ENCODE data around the gene FAXC. TPM values are rescaled to one million over a fixed set of nuclear protein-coding genes. Genes with fewer than 3 reads are reported as not detected.

Gene FAXC
- total and polyA plus RNA-seq, 8 donors, result 0.60 to 6.3 (median 2.4) TPM

DNA sequence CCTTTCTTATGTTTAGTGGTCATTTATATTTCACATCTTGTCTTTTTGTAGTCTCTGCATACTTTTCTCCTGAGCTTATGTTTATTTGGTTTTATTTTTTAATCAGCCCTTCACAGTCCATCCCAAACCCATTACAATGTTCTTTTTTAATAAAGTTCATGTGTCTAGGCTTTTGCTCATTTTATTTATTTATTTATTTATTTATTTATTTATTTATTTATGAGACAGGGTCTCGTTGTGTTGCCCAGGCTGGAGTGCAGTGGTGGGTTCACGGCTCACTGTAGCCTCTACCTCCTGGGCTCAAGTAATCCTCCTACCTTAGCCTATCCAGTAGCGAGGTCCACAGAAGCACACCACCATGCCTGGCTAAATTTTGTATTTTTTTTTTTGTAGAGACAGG is 41.4 kb upstream of the FAXC start:
- DNase-seq (no peak), ATAC-seq (no peak), FAIRE-seq (no peak)
- H3K27me3 ChIP-seq, result no peaks in the 10 kb centered on the region
- WGBS, 2 donors, result 78 to 88% methylated on average over 3 of the region's 3 CpGs
- intact Hi-C loops (cut with DNase I), result no loop called here
- H3K36me3 ChIP-seq, result no peaks in the 10 kb centered on the region
- no peaks in the 10 kb centered on the region for H3K9me3 ChIP-seq
- TF ChIP-seq, protein P1, sequence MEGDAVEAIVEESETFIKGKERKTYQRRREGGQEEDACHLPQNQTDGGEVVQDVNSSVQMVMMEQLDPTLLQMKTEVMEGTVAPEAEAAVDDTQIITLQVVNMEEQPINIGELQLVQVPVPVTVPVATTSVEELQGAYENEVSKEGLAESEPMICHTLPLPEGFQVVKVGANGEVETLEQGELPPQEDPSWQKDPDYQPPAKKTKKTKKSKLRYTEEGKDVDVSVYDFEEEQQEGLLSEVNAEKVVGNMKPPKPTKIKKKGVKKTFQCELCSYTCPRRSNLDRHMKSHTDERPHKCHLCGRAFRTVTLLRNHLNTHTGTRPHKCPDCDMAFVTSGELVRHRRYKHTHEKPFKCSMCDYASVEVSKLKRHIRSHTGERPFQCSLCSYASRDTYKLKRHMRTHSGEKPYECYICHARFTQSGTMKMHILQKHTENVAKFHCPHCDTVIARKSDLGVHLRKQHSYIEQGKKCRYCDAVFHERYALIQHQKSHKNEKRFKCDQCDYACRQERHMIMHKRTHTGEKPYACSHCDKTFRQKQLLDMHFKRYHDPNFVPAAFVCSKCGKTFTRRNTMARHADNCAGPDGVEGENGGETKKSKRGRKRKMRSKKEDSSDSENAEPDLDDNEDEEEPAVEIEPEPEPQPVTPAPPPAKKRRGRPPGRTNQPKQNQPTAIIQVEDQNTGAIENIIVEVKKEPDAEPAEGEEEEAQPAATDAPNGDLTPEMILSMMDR (IDR thresholded peaks at IDR 0.05), result no peak
- no peak overlapping the region for H3K4me3 ChIP-seq
- no peak overlapping the region for H3K27ac ChIP-seq
- H3K4me1 ChIP-seq, result peaks cover 0 to 6% (median 0%) of the 10 kb centered on the region in 3 donors

DNA sequence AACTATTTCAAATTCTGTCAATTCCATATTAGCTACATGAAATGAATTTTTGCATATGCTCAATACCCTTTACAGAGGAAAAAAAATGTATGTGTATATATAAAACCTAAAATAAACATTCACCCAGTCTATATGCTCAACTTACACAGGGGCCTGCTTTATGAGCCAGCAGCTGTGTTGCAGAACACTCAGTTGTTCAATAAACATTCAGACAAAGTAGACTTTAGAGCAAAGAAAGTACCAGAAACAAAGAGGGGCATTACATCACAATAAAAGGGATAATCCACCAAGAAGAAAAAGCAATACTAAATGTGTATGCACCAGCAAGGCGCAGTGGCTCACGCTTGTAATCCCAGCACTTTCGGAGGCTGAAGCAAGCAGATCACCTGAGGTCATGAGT is 35.0 kb upstream of the FAXC start:
- no peak for DNase-seq
- H3K27ac ChIP-seq, result no peak overlapping the region
- intact Hi-C loops (cut with DNase I), result no loop called here
- no peak for ATAC-seq
- no peak for FAIRE-seq
- TF ChIP-seq, protein P1 (IDR thresholded peaks at IDR 0.05), result no peak
- no peaks in the 10 kb centered on the region for H3K9me3 ChIP-seq
- WGBS, 2 donors, result 94 to 100% methylated on average over 3 of the region's 3 CpGs
- no peak overlapping the region for H3K4me3 ChIP-seq
- H3K4me1 ChIP-seq, result no peaks in the 10 kb centered on the region
- no peaks in the 10 kb centered on the region for H3K36me3 ChIP-seq
- H3K27me3 ChIP-seq, result no peaks in the 10 kb centered on the region

DNA sequence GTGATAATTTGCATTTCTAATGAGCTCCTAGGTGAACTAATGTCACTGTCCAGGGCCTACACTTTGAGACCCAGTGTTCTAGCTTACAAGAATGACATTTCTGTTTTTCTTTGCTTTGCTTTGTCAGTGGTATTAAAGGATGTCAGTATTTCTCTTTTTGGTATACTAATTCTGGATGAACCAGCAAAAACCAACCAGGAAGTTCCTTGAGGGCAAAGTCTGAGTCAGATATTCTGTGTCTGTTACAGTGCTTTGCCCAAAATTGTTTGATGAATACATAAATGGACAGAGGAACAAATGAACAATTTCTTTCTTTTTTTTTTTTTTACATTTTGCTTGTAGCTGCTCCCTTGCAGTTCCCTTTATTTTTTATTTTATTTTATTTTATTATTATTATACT is 29.2 kb upstream of the FAXC start:
- ATAC-seq, result no peak
- Histone ChIP-seq H3K27me3 (no peaks in the 10 kb centered on the region), H3K4me3 (no peak overlapping the region), H3K36me3 (no peaks in the 10 kb centered on the region), H3K9me3 (no peaks in the 10 kb centered on the region), H3K27ac (no peak overlapping the region), H3K4me1 (no peaks in the 10 kb centered on the region)
- intact Hi-C loops (cut with DNase I), result no loop called here
- no peak for FAIRE-seq
- no peak for DNase-seq
- TF ChIP-seq, protein P1 (IDR thresholded peaks at IDR 0.05), result no peak

DNA sequence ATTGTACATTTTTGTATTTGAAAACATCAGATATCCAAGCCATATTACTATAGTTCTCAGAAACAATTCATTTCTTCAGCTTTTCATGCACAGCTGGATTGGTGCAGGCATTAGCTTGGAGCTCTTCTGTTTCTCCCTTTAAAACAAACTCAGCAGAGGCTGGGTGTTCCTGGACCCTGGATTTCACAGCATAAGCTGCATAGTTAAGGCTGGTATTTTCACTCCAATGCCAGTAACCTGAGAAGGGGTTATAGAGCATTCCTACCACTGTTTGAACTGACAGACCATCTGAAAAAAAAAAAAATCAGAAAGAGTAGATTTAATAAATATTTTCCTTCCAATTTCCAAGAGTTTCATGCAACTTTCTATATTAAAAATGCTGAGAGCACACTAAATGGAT is 20.1 kb upstream of the FAXC start:
- no peak overlapping the region for H3K4me3 ChIP-seq
- H3K36me3 ChIP-seq, result no peaks in the 10 kb centered on the region
- intact Hi-C loops (cut with DNase I), result no loop called here
- no peak for ATAC-seq
- TF ChIP-seq, protein P1 (IDR thresholded peaks at IDR 0.05), result no peak
- no peak overlapping the region for H3K27ac ChIP-seq
- no peaks in the 10 kb centered on the region for H3K4me1 ChIP-seq
- no peak for DNase-seq
- H3K9me3 ChIP-seq, result no peaks in the 10 kb centered on the region
- no peaks in the 10 kb centered on the region for H3K27me3 ChIP-seq
- FAIRE-seq, result no peak

DNA sequence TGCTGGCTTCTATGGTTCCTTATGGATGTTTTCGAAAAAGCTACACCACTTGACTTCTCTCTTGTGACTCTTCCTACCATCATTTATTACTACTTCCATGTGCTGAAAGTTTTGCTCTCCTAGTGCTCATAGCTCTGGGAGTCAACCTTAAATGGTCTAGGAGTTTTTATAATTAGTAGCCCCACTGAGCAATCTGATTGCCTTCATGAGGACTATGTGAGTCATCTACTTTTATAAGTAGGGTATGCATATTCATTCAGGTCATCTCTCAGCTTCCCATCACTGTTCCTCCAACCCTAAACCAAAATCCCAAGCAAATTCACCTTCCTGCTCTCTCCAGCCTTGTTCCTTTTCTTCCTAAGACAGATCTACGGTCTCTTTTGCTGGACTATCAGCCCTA is 17.4 kb upstream of the FAXC start:
- ATAC-seq (no peak), DNase-seq (no peak), FAIRE-seq (no peak)
- Histone ChIP-seq H3K9me3 (no peaks in the 10 kb centered on the region), H3K27ac (no peak overlapping the region), H3K4me1 (no peaks in the 10 kb centered on the region), H3K36me3 (no peaks in the 10 kb centered on the region), H3K4me3 (no peak overlapping the region), H3K27me3 (no peaks in the 10 kb centered on the region)
- intact Hi-C loops (cut with DNase I), result no loop called here
- WGBS, 2 donors, result 90 to 91% methylated on average over 2 of the region's 2 CpGs
- TF ChIP-seq, protein P1 (IDR thresholded peaks at IDR 0.05), result no peak

Measured in pancreas (tissue), 10 donors.